Sigmoid colon (tissue), 7 donors: Measurements from ENCODE around the gene C6orf132. TPM values are rescaled to one million over a fixed set of nuclear protein-coding genes. Genes with fewer than 3 reads are reported as not detected.

Experiments used
- DNase-seq: peaks from one replicate; pipeline ENCODE4 v3.0.0-alpha.2; 2019
- H3K27ac ChIP-seq, 4 donors: fragments of 200-600 bp; sonication (generic); one replicate each; pipeline ENCODE4 v1.5.1; 2016 to 2019; ENCODE audit warnings: mild to moderate bottlenecking in 1 of 4
- H3K27me3 ChIP-seq, 3 donors: fragments of 200-600 bp; sonication (generic); one replicate each; pipeline ENCODE4 v1.5.1; 2019; ENCODE audit warnings: mild to moderate bottlenecking in 1 of 3
- H3K36me3 ChIP-seq, 4 donors: fragments of 200-600 bp; sonication (generic); one replicate each; pipeline ENCODE4 v1.5.1; 2016 to 2019
- H3K4me1 ChIP-seq, 4 donors: fragments of 200-600 bp; sonication (generic); one replicate each; pipeline ENCODE4 v1.5.1; 2017 to 2019
- H3K4me3 ChIP-seq, 4 donors: fragments of 200-600 bp; sonication (generic); one replicate each; pipeline ENCODE4 v1.5.1; 2017 to 2019; ENCODE audit warnings: mild to moderate bottlenecking in 2 of 4, moderate library complexity in 1 of 4
- H3K9me3 ChIP-seq, 4 donors: fragments of 200-600 bp in 3 of 4; sonication (generic) in 3 of 4; one replicate each; pipeline versions ENCODE4 v1.5.1 to v1.6.1; 2013 to 2019
- CTCF ChIP-seq, 4 experiments: fragments of 450-650 bp in 3 of 4; fragments of 200-600 bp in 1 of 4; IDR thresholded peaks; one replicate each; pipeline ENCODE4 v1.5.1; 2016 to 2019; ENCODE audit warnings: antibody characterized with exemption in 4 of 4, mild to moderate bottlenecking in 3 of 4, moderate library complexity in 2 of 4
- EP300 ChIP-seq, 4 donors: sonication (generic); formaldehyde crosslinking; IDR thresholded peaks; one replicate each; pipeline ENCODE4 v1.6.1; 2017; ENCODE audit warnings: antibody characterized with exemption in 4 of 4
- POLR2A ChIP-seq, 2 donors: fragments of 450-650 bp; IDR thresholded peaks; one replicate each; pipeline ENCODE4 v1.6.1; 2016; ENCODE audit warnings: antibody characterized with exemption in 2 of 2, mild to moderate bottlenecking in 2 of 2, moderate library complexity in 2 of 2
- POLR2AphosphoS5 ChIP-seq, 4 donors: sonication (generic); formaldehyde crosslinking; IDR thresholded peaks; one replicate each; pipeline ENCODE4 v1.6.1; 2017; ENCODE audit warnings: antibody characterized with exemption in 4 of 4
- WGBS, 2 donors: extraction: QIAGEN DNeasy Blood & Tissue Kit; methylation state at CpG; one replicate each; pipeline ENCODE4 v1.1.7; 2013; 5-methylcytosine and 5-hydroxymethylcytosine counted together
- intact Hi-C: fragments of 100-400 bp; cut with DNase I; formaldehyde crosslinking; loops from one replicate; pipeline ENCODE4 v1.15.1; 2023
- polyA plus RNA-seq, 3 donors: library from polyadenylated mRNA; stranded (reverse); fragments of 200-250 nt; gene quantifications; one replicate each; pipeline ENCODE4 v1.2.3, GENCODE V29; 2013
- total RNA-seq, 4 donors: library from RNA; depleted of rRNA; stranded (reverse); fragments of >200 nt; gene quantifications; one replicate each; pipeline ENCODE4 v1.1.0, GENCODE V29; 2016
- donor health status: healthy with polysubstance abuse.
- donor health status: Bipolar disorder and iron deficiency.
- donor health status: healthy.

C6orf132 gene
- total and polyA plus RNA-seq, 7 donors = 0.33 to 91.3 (median 20.9) TPM; not detected in 1

- no peaks in the 10 kb centered on the region for H3K36me3 ChIP-seq
- peak overlapping the region in 2 of 4 donors; percentile 36 to 42 for H3K27ac ChIP-seq
- H3K27me3 ChIP-seq = no peaks in the 10 kb centered on the region
- no peak for DNase-seq
- no peak for TF ChIP-seq POLR2A (IDR thresholded peaks at IDR 0.05)
- TF ChIP-seq POLR2AphosphoS5 (IDR thresholded peaks at IDR 0.05) = no peak
- TF ChIP-seq EP300 (IDR thresholded peaks at IDR 0.05) = no peak
- no peak for TF ChIP-seq CTCF (IDR thresholded peaks at IDR 0.05)
- intact Hi-C loops = no loop called here
- H3K4me1 ChIP-seq = peaks cover 0 to 6% (median 3%) of the 10 kb centered on the region in 4 donors
- WGBS, 2 donors = 20 to 70% methylated on average over 3 of the region's 3 CpGs
- no peaks in the 10 kb centered on the region for H3K9me3 ChIP-seq
- H3K4me3 ChIP-seq = no peak overlapping the region
Measured at GRCh38 chr6:42117843-42118161, 24.6 kb downstream of the C6orf132 start.

- intact Hi-C loops = no loop called here
- Histone ChIP-seq H3K9me3 (no peaks in the 10 kb centered on the region), H3K4me1 (peaks cover 0 to 6% (median 3%) of the 10 kb centered on the region in 4 donors), H3K27ac (no peak overlapping the region), H3K36me3 (no peaks in the 10 kb centered on the region), H3K27me3 (no peaks in the 10 kb centered on the region), H3K4me3 (no peak overlapping the region)
- no peak for TF ChIP-seq POLR2A (IDR thresholded peaks at IDR 0.05)
- TF ChIP-seq EP300 (IDR thresholded peaks at IDR 0.05) = no peak
- no peak for TF ChIP-seq POLR2AphosphoS5 (IDR thresholded peaks at IDR 0.05)
- TF ChIP-seq CTCF (IDR thresholded peaks at IDR 0.05) = no peak
- WGBS, 2 donors = 16 to 63% methylated on average over 5 of the region's 5 CpGs
- no peak for DNase-seq
Measured at GRCh38 chr6:42113936-42114636, 28.3 kb downstream of the C6orf132 start.

GRCh38 chr6:42112351-42112750 is 30.1 kb downstream of the C6orf132 start:
- Histone ChIP-seq H3K9me3 (no peaks in the 10 kb centered on the region), H3K36me3 (no peaks in the 10 kb centered on the region), H3K27ac (no peak overlapping the region), H3K4me1 (no peaks in the 10 kb centered on the region), H3K27me3 (no peaks in the 10 kb centered on the region), H3K4me3 (no peak overlapping the region)
- no peak for DNase-seq
- 92 to 100% methylated on average over 1 of the region's 1 CpG for WGBS, 2 donors
- intact Hi-C loops = no loop called here
- TF ChIP-seq POLR2AphosphoS5 (IDR thresholded peaks at IDR 0.05) = no peak
- TF ChIP-seq POLR2A (IDR thresholded peaks at IDR 0.05) = no peak
- TF ChIP-seq CTCF (IDR thresholded peaks at IDR 0.05) = no peak
- TF ChIP-seq EP300 (IDR thresholded peaks at IDR 0.05) = no peak

GRCh38 chr6:42110683-42111082 is 31.7 kb downstream of the C6orf132 start:
- Histone ChIP-seq H3K27me3 (peaks cover 0 to 10% (median 0%) of the 10 kb centered on the region in 3 donors), H3K4me1 (no peaks in the 10 kb centered on the region), H3K4me3 (no peak overlapping the region), H3K27ac (no peak overlapping the region), H3K36me3 (no peaks in the 10 kb centered on the region), H3K9me3 (no peaks in the 10 kb centered on the region)
- TF ChIP-seq CTCF (IDR thresholded peaks at IDR 0.05) = no peak
- TF ChIP-seq POLR2AphosphoS5 (IDR thresholded peaks at IDR 0.05) = no peak
- intact Hi-C loops = no loop called here
- no peak for DNase-seq
- 80 to 81% methylated on average over 3 of the region's 3 CpGs for WGBS, 2 donors

GRCh38 chr6:42108071-42108470 is 34.3 kb downstream of the C6orf132 start:
- no peak for TF ChIP-seq CTCF (IDR thresholded peaks at IDR 0.05)
- no peak for TF ChIP-seq POLR2A (IDR thresholded peaks at IDR 0.05)
- no peak for TF ChIP-seq EP300 (IDR thresholded peaks at IDR 0.05)
- TF ChIP-seq POLR2AphosphoS5 (IDR thresholded peaks at IDR 0.05) = no peak

More at GRCh38 chr6:42108071-42108470, 34.3 kb downstream of the C6orf132 start:
- Histone ChIP-seq H3K4me1 (peaks cover 0 to 17% (median 11%) of the 10 kb centered on the region in 4 donors), H3K27me3 (peaks cover 0 to 30% (median 9%) of the 10 kb centered on the region in 3 donors), H3K36me3 (no peaks in the 10 kb centered on the region), H3K4me3 (no peak overlapping the region), H3K27ac (no peak overlapping the region), H3K9me3 (no peaks in the 10 kb centered on the region)
- DNase-seq = no peak
- 94 to 96% methylated on average over 2 of the region's 2 CpGs for WGBS, 2 donors
- intact Hi-C loops = no loop called here
